ENCODE measurements around the gene PARK7.

Gene PARK7

DNA sequence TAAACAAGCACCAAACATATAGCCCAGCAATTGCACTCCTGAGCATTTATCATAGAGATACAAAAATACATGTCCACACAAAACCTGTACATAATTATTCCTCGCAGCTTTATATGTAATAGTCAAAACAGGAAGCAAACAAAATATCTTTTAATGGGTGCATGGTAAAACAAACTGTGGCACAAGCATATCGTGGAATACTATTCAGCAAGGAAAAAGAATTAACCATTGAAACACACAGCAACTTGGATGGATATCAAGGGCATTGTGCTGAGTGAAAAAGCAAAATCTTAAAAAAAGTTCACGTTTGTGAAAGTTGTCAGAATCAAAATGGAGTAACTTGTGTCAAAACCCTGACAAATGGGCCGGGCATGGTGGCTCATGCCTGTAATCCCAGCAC lies 33.3 kb upstream of the PARK7 start:
- no peaks in the 10 kb centered on the region for H3K36me3 ChIP-seq (ENCODE audit: insufficient read depth, low read length)
- no peak overlapping the region for H2AFZ ChIP-seq (ENCODE audit: low read length, unreplicated experiment)
- H3K27ac ChIP-seq (ENCODE audit: low read depth, low read length): no peak overlapping the region
- H3K4me1 ChIP-seq (ENCODE audit: control insufficient read depth, insufficient read depth, low read length, unreplicated experiment): no peaks in the 10 kb centered on the region
- H3K79me2 ChIP-seq (ENCODE audit: control insufficient read depth, insufficient read depth, low read length, unreplicated experiment): no peaks in the 10 kb centered on the region
- no peaks in the 10 kb centered on the region for H3K27me3 ChIP-seq (ENCODE audit: insufficient read depth, low read length)
- H3K4me3 ChIP-seq (ENCODE audit: low read depth, low read length): no peak overlapping the region

DNA sequence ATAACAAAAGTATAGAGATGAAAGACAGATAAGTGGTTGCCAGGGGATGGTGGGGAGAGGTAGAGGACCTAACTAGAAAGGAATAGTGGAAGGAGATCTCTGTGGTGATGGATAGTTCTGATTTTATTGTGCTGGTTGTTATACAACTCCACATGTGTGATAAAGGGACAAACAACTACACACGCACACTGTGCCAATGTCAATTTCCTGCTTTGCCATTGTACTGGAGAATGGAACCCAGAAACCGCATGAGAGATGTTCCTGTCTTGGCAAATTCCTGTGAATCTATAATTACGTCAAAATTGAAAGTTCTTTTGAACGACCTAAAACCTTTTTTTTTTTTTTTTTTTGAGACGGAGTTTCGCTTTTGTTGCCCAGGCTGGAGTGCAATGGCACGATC lies 31.9 kb upstream of the PARK7 start:
- no peaks in the 10 kb centered on the region for H3K27me3 ChIP-seq (ENCODE audit: insufficient read depth, low read length)
- H3K4me1 ChIP-seq (ENCODE audit: control insufficient read depth, insufficient read depth, low read length, unreplicated experiment): no peaks in the 10 kb centered on the region
- H2AFZ ChIP-seq (ENCODE audit: low read length, unreplicated experiment): no peak overlapping the region
- H3K36me3 ChIP-seq (ENCODE audit: insufficient read depth, low read length): no peaks in the 10 kb centered on the region
- H3K79me2 ChIP-seq (ENCODE audit: control insufficient read depth, insufficient read depth, low read length, unreplicated experiment): no peaks in the 10 kb centered on the region
- no peak overlapping the region for H3K4me3 ChIP-seq (ENCODE audit: low read depth, low read length)
- no peak overlapping the region for H3K27ac ChIP-seq (ENCODE audit: low read depth, low read length)

DNA sequence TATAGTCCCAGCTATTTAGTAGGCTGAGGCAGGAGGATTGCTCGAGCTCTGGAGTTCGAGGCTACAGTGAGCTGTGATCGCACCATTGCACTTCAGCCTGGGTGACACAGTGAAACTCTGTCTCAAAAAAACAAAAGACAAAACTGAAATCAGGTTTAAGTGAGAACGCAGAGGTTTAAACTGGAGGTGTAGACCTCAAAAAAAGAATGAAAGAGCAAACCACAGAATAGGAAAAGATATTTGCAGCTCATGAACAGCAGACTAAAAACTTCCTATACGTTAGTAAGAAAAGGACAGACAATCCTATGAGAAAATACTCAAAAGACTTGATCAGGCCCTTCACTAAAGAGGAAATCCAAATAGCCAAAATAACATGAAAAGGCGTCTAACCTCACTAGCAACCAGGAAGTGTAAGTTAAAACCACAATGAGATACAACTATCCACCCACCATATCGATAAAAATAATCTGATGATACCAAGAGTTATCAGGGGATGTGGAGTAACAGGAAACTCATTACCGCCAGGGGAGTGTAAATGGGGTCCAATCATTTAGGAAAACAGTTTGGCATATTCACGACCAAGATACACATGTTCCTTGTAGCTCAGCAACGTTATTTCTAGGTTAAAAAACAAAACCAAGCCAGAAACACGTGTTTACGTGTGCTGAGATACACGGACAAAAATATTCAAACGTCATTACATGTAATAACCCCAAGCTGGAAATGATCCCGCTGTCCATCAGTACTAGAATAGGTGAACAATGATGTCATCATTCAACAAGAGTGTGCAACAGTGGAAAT lies 30.7 kb upstream of the PARK7 start:
- Histone ChIP-seq H3K36me3 (ENCODE audit: insufficient read depth, low read length) (no peaks in the 10 kb centered on the region), H3K27me3 (ENCODE audit: insufficient read depth, low read length) (no peaks in the 10 kb centered on the region), H3K79me2 (ENCODE audit: control insufficient read depth, insufficient read depth, low read length, unreplicated experiment) (no peaks in the 10 kb centered on the region), H3K27ac (ENCODE audit: low read depth, low read length) (no peak overlapping the region), H3K4me3 (ENCODE audit: low read depth, low read length) (no peak overlapping the region), H2AFZ (ENCODE audit: low read length, unreplicated experiment) (no peak overlapping the region), H3K4me1 (ENCODE audit: control insufficient read depth, insufficient read depth, low read length, unreplicated experiment) (no peaks in the 10 kb centered on the region)

DNA sequence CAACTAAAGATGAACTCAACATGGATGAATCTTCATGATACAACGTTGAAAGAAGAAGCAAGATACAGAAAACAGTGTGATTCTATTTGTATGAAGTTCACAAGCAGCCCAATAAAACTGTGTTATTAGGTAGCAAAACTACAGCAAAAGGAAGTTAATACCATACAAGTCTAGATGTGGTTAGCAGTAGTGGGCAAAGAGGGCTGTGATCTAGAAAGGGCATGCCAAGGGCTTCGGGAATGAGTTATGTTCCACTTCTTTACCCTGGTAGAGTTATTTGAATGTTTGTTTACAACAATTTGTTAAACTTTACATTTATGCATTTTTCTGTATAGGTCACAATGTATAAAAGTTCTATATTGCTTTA lies 30.1 kb upstream of the PARK7 start:
- Histone ChIP-seq H3K79me2 (ENCODE audit: control insufficient read depth, insufficient read depth, low read length, unreplicated experiment) (no peaks in the 10 kb centered on the region), H3K27ac (ENCODE audit: low read depth, low read length) (no peak overlapping the region), H3K4me3 (ENCODE audit: low read depth, low read length) (no peak overlapping the region), H3K27me3 (ENCODE audit: insufficient read depth, low read length) (no peaks in the 10 kb centered on the region), H2AFZ (ENCODE audit: low read length, unreplicated experiment) (no peak overlapping the region), H3K36me3 (ENCODE audit: insufficient read depth, low read length) (no peaks in the 10 kb centered on the region), H3K4me1 (ENCODE audit: control insufficient read depth, insufficient read depth, low read length, unreplicated experiment) (no peaks in the 10 kb centered on the region)

DNA sequence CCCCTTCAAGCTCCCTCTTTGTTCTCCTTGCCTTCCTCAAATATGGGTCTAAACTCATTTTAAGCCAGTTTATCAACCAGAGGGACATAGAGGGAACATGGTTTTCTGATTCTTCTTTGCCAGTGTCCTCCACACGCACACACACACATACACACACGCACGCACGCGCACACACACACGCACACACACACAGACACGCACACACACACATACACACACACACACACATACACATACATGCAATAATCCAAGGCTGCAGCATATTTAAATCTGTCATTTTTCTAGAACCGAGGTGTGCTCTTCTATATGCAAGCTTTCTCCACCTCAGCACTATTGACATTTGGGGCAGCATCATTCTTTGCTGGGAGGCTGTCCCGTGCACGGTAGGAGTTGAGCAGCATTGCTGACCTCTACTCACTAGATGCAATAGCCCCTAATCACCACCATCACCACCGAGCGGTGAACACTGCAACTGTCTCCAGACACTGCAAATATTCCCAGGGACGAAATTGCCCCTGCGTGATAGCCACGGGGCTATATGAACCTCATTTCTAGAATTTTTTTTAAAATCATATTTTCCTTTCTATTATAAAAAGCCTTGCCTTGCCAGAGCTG lies 28.9 kb upstream of the PARK7 start:
- Histone ChIP-seq H3K79me2 (ENCODE audit: control insufficient read depth, insufficient read depth, low read length, unreplicated experiment) (no peaks in the 10 kb centered on the region), H3K27me3 (ENCODE audit: insufficient read depth, low read length) (no peaks in the 10 kb centered on the region), H3K36me3 (ENCODE audit: insufficient read depth, low read length) (no peaks in the 10 kb centered on the region), H3K27ac (ENCODE audit: low read depth, low read length) (no peak overlapping the region), H2AFZ (ENCODE audit: low read length, unreplicated experiment) (no peak overlapping the region), H3K4me1 (ENCODE audit: control insufficient read depth, insufficient read depth, low read length, unreplicated experiment) (no peaks in the 10 kb centered on the region), H3K4me3 (ENCODE audit: low read depth, low read length) (no peak overlapping the region)

DNA sequence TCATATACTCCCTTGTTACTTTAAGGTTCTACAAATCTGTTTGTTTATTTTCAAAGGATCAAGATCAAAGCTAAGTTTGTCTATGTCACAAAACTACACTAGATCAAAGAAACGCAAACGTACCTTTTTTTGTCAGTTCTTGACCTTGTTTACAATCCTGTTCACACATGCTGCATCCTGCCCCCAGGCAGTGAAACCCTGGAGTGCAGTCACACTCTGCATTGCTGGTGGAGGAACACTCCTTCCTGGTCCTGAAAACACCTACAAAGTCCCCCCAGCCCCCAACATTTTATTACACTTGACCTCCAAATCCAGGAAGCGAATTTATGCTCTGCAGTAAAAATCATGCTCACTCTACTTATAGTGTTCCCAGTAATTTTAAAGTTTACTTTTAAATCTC lies 23.4 kb upstream of the PARK7 start:
- Histone ChIP-seq H3K27ac (ENCODE audit: low read depth, low read length) (no peak overlapping the region), H3K36me3 (ENCODE audit: insufficient read depth, low read length) (no peaks in the 10 kb centered on the region), H3K79me2 (ENCODE audit: control insufficient read depth, insufficient read depth, low read length, unreplicated experiment) (no peaks in the 10 kb centered on the region), H3K27me3 (ENCODE audit: insufficient read depth, low read length) (no peaks in the 10 kb centered on the region), H3K4me1 (ENCODE audit: control insufficient read depth, insufficient read depth, low read length, unreplicated experiment) (peaks cover 21% of the 10 kb centered on the region), H2AFZ (ENCODE audit: low read length, unreplicated experiment) (no peak overlapping the region), H3K4me3 (ENCODE audit: low read depth, low read length) (no peak overlapping the region)

DNA sequence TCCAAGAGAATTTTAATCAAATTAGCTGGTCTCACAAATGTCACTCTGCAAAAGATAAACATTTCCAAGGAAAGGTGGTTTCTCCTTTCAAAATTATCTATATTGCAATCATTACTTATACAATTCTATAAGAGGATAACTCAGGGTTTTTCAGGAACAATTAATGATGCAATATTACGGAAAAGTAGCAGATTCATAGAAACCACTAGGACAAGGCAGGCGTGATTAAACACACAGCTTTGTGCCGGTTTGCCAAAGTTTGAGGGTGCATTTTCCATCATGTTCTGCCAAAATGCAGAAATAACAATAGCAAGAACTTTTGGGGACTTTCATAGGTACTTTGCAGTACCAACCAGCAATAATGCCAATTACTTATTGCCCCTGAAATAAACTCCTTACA lies 21.5 kb upstream of the PARK7 start:
- no peaks in the 10 kb centered on the region for H3K79me2 ChIP-seq (ENCODE audit: control insufficient read depth, insufficient read depth, low read length, unreplicated experiment)
- no peaks in the 10 kb centered on the region for H3K36me3 ChIP-seq (ENCODE audit: insufficient read depth, low read length)
- H3K4me1 ChIP-seq (ENCODE audit: control insufficient read depth, insufficient read depth, low read length, unreplicated experiment): peaks cover 21% of the 10 kb centered on the region
- no peaks in the 10 kb centered on the region for H3K27me3 ChIP-seq (ENCODE audit: insufficient read depth, low read length)
- H3K4me3 ChIP-seq (ENCODE audit: low read depth, low read length): peak overlapping the region; percentile 19; the same call in 1 of the 2 replicates
- H2AFZ ChIP-seq (ENCODE audit: low read length, unreplicated experiment): no peak overlapping the region
- no peak overlapping the region for H3K27ac ChIP-seq (ENCODE audit: low read depth, low read length)

DNA sequence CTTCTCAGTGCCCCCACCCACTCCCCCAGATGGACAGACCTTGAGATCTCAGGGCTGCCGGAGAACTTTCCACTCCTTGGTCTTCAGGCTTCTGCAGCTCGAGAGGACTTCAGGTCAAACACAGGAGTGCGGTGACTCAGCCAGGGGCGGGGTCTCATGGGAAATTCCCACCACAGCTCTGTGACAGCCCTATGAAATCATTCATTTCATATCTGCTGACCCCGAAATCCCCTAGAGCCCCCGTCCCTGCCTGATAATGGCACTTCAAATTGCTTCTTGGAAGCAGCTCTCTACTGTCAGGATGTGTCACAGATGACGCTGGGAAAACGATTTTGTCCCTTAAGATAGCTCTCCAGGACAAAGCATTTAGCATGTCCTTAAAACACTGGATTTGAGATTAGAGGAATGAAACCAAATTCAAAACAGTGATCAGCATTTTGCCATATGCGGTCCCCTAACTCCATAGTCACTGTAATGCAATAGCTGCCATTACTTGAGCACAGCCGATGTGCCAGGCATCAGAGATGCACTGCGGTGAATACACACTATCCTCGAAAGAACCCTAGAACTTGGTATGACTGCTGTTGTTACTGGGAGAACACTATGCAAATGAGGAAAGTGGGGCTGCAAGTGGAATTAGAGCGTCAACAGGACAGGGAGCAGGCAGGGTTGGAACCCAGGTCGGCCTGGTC lies 20.6 kb upstream of the PARK7 start, which contains the start of gene TNFRSF9:
TNFRSF9 (minus strand) TSS at position 95 of the 692 bp plus-strand sequence. CDS start 845 bp downstream, outside the sequence.
- no peaks in the 10 kb centered on the region for H3K27me3 ChIP-seq (ENCODE audit: insufficient read depth, low read length)
- H3K4me3 ChIP-seq (ENCODE audit: low read depth, low read length): peak within 1 kb of the TSS; percentile 73
- no peak within 1 kb of the TSS for H2AFZ ChIP-seq (ENCODE audit: low read length, unreplicated experiment)
- no peaks in the 10 kb centered on the region for H3K36me3 ChIP-seq (ENCODE audit: insufficient read depth, low read length)
- H3K79me2 ChIP-seq (ENCODE audit: control insufficient read depth, insufficient read depth, low read length, unreplicated experiment): no peaks in the 10 kb centered on the region
- peaks cover 21% of the 10 kb centered on the region for H3K4me1 ChIP-seq (ENCODE audit: control insufficient read depth, insufficient read depth, low read length, unreplicated experiment)
- peak within 1 kb of the TSS; percentile 45; the same call in 1 of the 2 replicates for H3K27ac ChIP-seq (ENCODE audit: low read depth, low read length)

DNA sequence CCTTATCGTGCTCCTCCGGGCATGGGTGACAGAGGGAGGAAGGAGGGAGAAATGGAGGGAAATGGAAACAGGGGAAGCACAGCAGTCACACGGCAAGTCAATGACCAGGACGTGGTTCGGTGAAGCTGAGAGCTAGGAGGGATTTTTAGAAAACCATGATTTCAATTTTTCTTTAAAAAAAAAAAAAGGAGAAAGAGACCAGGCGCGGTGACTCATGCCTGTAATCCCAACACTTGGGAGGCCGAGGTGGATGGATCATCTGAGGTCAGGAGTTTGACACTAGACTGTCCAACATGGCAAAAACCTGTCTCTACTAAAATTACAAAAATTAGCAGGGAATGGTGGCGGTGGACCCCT lies 20.1 kb upstream of the PARK7 start:
- H3K27me3 ChIP-seq (ENCODE audit: insufficient read depth, low read length): no peaks in the 10 kb centered on the region

DNA sequence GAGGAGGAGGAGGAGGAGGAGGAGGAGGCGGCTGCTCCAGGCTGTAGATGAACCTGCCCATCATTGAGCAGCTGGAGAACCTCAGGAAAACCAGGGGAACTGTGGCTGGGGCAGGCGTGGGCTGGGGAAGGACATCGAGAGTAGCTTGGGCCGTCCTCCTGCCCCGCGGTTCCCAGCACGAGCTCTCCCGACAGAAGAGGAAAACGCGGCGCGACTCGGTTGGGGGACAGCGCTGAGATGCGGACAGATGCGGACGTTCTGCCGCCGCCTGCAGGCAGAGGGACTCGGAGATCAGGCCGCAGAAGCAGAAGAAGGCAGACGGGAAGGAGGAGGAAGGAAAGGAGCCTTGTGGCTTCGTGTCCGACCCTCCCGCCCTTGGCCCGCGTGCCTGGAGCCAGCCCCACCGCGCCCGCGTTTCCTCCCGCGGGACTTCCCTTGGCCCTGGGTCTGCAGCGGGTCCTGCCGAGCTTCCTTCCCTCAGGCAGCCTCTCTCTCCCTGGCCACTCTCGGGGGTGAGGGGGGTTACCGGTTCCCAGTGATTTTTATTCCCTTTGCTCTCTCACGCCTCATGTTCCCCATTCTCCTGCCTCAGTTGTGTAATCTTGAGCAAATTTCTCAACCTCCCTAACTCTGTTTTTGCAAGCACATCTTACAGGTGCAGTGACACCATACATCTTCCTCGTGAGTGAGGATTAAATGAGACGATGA lies 19.1 kb upstream of the PARK7 start:
- Histone ChIP-seq H2AFZ (ENCODE audit: low read length, unreplicated experiment) (peak overlapping the region; percentile 93), H3K27ac (ENCODE audit: low read depth, low read length) (no peak overlapping the region), H3K4me3 (ENCODE audit: low read depth, low read length) (peak overlapping the region; percentile 73), H3K4me1 (ENCODE audit: control insufficient read depth, insufficient read depth, low read length, unreplicated experiment) (peaks cover 21% of the 10 kb centered on the region), H3K27me3 (ENCODE audit: insufficient read depth, low read length) (no peaks in the 10 kb centered on the region), H3K36me3 (ENCODE audit: insufficient read depth, low read length) (no peaks in the 10 kb centered on the region), H3K79me2 (ENCODE audit: control insufficient read depth, insufficient read depth, low read length, unreplicated experiment) (no peaks in the 10 kb centered on the region)

More for the DNA sequence above, 20.1 kb upstream of the PARK7 start:
- H3K4me3 ChIP-seq (ENCODE audit: low read depth, low read length): peak overlapping the region; percentile 73
- peaks cover 21% of the 10 kb centered on the region for H3K4me1 ChIP-seq (ENCODE audit: control insufficient read depth, insufficient read depth, low read length, unreplicated experiment)
- H3K79me2 ChIP-seq (ENCODE audit: control insufficient read depth, insufficient read depth, low read length, unreplicated experiment): no peaks in the 10 kb centered on the region
- H3K27ac ChIP-seq (ENCODE audit: low read depth, low read length): peak overlapping the region; percentile 45; the same call in 1 of the 2 replicates
- H2AFZ ChIP-seq (ENCODE audit: low read length, unreplicated experiment): no peak overlapping the region
- H3K36me3 ChIP-seq (ENCODE audit: insufficient read depth, low read length): no peaks in the 10 kb centered on the region
